HEK293T (cell line): ENCODE results near the gene IGF2BP1.

Source experiments
- CTCF ChIA-PET: fragments of 350-600 bp; formaldehyde crosslinking; extraction: SDS; loops from one replicate; lab custom pipeline; 2021; ENCODE audit warnings: antibody characterized with exemption, inconsistent platforms; lab: Yijun Ruan, JAX
- POLR2A ChIA-PET: fragments of 350-600 bp; formaldehyde crosslinking; extraction: SDS; loops from one replicate; lab custom pipeline; 2020; ENCODE audit warnings: antibody characterized with exemption, inconsistent platforms; lab: Yijun Ruan, JAX
- DNase-seq: peaks from one replicate; pipeline ENCODE4 v3.0.0; 2012; ENCODE audit warnings: mixed read lengths; ENCODE audit errors: extremely low spot score
- ARNT ChIP-seq: fragments of 450-650 bp; IDR thresholded peaks from 2 replicates; pipeline ENCODE4 v1.6.1; 2017; ENCODE audit warnings: mild to moderate bottlenecking
- BHLHE40 ChIP-seq: fragments of 450-650 bp; IDR thresholded peaks from 2 replicates; pipeline ENCODE4 v1.6.1; 2016; ENCODE audit warnings: mild to moderate bottlenecking, moderate library complexity, borderline replicate concordance
- CTBP1 ChIP-seq: fragments of 450-650 bp; IDR thresholded peaks from 2 replicates; pipeline ENCODE4 v1.6.1; 2016; ENCODE audit warnings: borderline replicate concordance
- ELF4 ChIP-seq: fragments of 450-650 bp; IDR thresholded peaks from 2 replicates; pipeline ENCODE4 v1.6.1; 2017; ENCODE audit warnings: antibody characterized with exemption
- FOXA1 ChIP-seq: fragments of 450-650 bp; IDR thresholded peaks from 2 replicates; pipeline ENCODE4 v1.6.1; 2016; ENCODE audit warnings: mild to moderate bottlenecking
- FOXK2 ChIP-seq: fragments of 450-650 bp; IDR thresholded peaks from 2 replicates; pipeline ENCODE4 v1.6.1; 2016; ENCODE audit warnings: mild to moderate bottlenecking
- FOXM1 ChIP-seq: fragments of 450-650 bp; IDR thresholded peaks from 2 replicates; pipeline ENCODE4 v1.6.1; 2017; ENCODE audit warnings: mild to moderate bottlenecking, borderline replicate concordance
- HDGF ChIP-seq: fragments of 450-650 bp; IDR thresholded peaks from 2 replicates; pipeline ENCODE4 v1.6.1; 2017; ENCODE audit warnings: antibody characterized with exemption, borderline replicate concordance
- L3MBTL2 ChIP-seq: fragments of 450-650 bp; conservative IDR thresholded peaks from 2 replicates; pipeline ENCODE4 v1.6.1; 2016; ENCODE audit warnings: mild to moderate bottlenecking
- LEF1 ChIP-seq: fragments of 450-650 bp; IDR thresholded peaks from 2 replicates; pipeline ENCODE4 v1.6.1; 2017; ENCODE audit warnings: mild to moderate bottlenecking, borderline replicate concordance
- NFRKB ChIP-seq: fragments of 450-650 bp; IDR thresholded peaks from 2 replicates; pipeline ENCODE4 v1.6.1; 2016; ENCODE audit warnings: mild to moderate bottlenecking, moderate library complexity
- SP1 ChIP-seq: fragments of 450-650 bp; IDR thresholded peaks from 2 replicates; pipeline ENCODE4 v1.6.1; 2017
- SUZ12 ChIP-seq: fragments of 450-650 bp; IDR thresholded peaks from 2 replicates; pipeline ENCODE4 v1.6.1; 2016; ENCODE audit warnings: mild to moderate bottlenecking
- TARDBP ChIP-seq: fragments of 450-650 bp; IDR thresholded peaks from 2 replicates; pipeline ENCODE4 v1.6.1; 2016
- ZNF384 ChIP-seq: fragments of 450-650 bp; IDR thresholded peaks from 2 replicates; pipeline ENCODE4 v1.6.1; 2016
- TF ChIP-seq, protein P1 (sequence below): fragments of 450-650 bp; IDR thresholded peaks from 2 replicates; pipeline ENCODE4 v1.6.1; 2016

The IGF2BP1 gene

DNA sequence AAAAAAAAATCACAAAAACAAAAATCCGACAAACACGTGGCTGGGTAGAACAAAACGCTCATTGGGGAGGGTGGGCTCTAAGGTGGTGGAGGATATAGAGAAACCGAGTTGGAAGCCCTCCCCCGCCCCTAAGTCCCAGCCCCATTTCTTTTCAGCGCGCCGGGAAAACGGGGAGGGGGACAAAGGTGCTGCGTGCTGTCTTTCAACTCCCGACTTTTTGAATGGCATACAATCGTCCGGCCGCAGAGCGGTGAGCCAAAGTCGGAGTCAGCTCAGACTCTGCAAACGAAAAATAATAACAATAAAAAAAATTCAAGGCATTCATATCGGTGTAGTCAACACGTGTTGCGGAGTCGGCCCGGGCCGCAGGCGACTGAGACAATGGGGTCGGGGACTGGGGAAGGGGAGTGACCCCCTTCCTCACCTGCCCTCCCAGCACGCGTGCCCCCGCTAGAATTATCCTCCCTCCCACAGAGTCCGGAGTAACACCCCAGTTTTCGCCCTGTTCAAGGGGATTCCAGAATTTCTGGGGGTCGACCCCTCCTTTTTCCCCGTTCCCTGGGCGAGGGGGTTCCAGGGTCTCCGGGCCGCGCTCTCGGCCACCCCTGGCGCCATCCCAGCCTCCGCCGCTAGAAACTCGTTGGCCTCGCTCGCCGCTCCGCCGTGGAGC is 1.7 kb upstream of the IGF2BP1 start:
- DNase-seq = no peak
- POLR2A ChIA-PET = interaction anchor here (1.0 to 6.0 kb wide), 14 partner anchors 9 to 346 kb away, joined by 3 to 73 read pairs (median 12); partner anchors contain the start of genes ATP5MC1, GIP, SNF8 and UBE2Z
- CTCF ChIA-PET = interaction anchor here (0.6 to 2.7 kb wide), 3 partner anchors 32 to 232 kb away, joined by 4 to 9 read pairs (median 4); no protein-coding TSS in a partner anchor

DNA sequence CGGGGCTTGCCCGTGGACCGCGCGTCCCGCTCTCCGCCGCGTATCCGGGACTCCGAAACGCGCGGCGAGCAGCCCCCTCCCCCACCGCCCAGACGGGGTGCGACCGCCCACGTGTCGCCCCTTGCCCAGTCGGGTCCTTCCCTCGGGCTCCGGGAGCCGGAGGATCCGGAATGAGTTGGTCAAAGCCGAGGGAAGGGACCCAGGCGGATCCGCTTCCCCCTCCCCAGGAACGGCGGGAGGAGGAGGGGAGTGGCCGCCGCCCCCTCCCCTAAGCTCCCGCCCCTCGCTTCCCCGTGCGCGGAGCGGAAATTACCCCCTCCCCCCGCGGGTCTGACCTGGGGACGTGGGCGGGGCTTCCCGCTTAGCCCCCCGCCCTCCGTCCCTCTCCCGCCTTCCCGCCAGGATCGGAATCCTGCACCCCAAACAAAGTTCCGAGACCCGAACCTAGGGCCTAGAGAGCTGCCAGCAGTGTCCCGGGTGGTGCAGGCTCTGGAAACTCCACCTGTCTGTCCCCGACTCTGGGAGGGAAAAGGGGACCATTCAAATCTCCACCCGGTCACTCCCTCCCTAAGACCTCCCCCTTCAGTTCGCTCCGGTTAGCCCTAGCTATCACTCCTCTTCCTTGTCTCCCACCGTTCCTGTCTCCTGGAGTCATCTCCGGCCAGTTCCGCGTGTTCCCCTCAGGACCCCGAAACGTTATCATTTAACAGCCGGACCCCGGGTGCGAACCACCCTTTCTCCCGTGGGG is 1.0 kb upstream of the IGF2BP1 start:
- ChIA-PET POLR2A (interaction anchor here (0.6 to 6.0 kb wide), 30 partner anchors 8 to 948 kb away, joined by 3 to 73 read pairs (median 5); partner anchors contain the start of genes ATP5MC1, GIP, NFE2L1 and SNF8), CTCF (interaction anchor here (0.9 to 2.7 kb wide), 2 partner anchors 22 to 42 kb away, joined by 5 to 9 read pairs; no protein-coding TSS in a partner anchor)
- TF ChIP-seq ELF4 (no peak), FOXK2 (no peak), SP1 (no peak), FOXM1 (peak; percentile 35; the same call in 1 of the 2 replicates), L3MBTL2 (peak; percentile 54), TARDBP (peak; percentile 67; the same call in 1 of the 2 replicates)
- DNase-seq = peak; percentile 86

More for the DNA sequence above, 1.7 kb upstream of the IGF2BP1 start:
- TF ChIP-seq, protein P1, sequence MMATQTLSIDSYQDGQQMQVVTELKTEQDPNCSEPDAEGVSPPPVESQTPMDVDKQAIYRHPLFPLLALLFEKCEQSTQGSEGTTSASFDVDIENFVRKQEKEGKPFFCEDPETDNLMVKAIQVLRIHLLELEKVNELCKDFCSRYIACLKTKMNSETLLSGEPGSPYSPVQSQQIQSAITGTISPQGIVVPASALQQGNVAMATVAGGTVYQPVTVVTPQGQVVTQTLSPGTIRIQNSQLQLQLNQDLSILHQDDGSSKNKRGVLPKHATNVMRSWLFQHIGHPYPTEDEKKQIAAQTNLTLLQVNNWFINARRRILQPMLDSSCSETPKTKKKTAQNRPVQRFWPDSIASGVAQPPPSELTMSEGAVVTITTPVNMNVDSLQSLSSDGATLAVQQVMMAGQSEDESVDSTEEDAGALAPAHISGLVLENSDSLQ = 0 out of 2 replicates have a peak, but pooled peaks have one; percentile 23
- no peak for TF ChIP-seq SUZ12

DNA sequence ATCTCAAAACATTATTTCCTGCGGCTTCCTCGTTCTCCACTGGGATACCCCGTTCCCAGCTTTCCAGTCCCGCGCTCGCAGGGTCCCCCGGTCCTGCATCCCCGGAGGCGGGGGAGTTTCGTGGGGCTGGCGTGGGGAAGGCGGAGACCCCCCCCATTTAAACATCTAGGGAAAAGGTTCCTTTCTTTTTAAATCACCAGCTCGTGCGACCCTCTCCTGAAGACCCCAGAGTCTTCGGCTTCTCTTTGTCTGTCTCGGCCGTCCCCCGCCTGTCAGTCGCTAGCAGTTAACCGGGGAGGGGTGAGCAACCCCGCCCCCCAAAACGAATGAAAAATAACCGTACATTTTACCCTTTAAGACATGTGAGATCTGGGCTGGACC is 473 bp upstream of the IGF2BP1 start:
- TF ChIP-seq FOXM1 (peak; percentile 53; the same call in 1 of the 2 replicates), HDGF (no peak), ARNT (no peak), NFRKB (no peak)
- TF ChIP-seq, protein P1 = peak; percentile 37
- ChIA-PET CTCF (interaction anchor here (0.9 to 2.7 kb wide), 2 partner anchors 23 to 42 kb away, joined by 5 to 9 read pairs; no protein-coding TSS in a partner anchor), POLR2A (interaction anchor here (0.6 to 6.0 kb wide), 27 partner anchors 8 to 949 kb away, joined by 3 to 73 read pairs (median 6); partner anchors contain the start of genes ATP5MC1, GIP, NFE2L1 and SNF8)

DNA sequence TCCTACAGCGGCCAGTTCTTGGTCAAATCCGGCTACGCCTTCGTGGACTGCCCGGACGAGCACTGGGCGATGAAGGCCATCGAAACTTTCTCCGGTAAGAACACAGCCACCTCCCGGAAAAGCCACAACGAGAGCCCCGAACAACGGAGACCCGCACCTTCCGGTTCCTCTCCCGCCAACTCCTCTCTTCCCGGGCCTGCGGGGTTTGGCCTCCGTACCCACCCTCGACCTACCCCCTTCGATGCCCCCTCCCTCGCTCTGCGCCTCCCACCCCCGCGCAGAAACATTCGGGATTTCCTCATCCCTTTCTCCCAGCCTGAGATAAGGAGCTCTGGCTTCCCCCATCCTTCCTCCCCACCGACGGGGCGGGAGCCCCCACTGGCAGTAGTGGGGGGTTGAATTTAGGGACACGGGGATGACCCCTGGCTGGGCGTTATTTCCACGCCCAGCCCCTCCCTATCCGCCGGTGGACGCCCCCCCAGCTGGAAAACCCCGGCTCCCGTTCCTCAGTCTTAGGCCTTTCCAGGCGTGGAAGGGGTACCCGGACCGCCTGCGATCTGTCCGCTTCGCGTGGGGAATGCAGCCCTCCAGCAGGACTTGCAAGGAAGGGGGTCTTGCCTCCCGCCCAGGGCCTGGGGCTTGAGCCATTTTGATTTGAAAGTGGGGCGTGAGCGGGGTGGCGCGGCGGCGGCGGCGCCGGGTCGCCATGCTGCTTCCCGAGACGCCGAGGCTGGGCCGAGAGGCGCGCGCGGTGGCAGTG is 822 bp downstream of the IGF2BP1 start:
- 0 out of 2 replicates have a peak, but pooled peaks have one; percentile 21 for TF ChIP-seq FOXM1
- TF ChIP-seq L3MBTL2 = peak; percentile 31
- no peak for TF ChIP-seq SUZ12
- ChIA-PET CTCF (interaction anchor here (0.6 kb wide), 1 partner anchor 531 kb away, joined by 3 read pairs; no protein-coding TSS in a partner anchor), POLR2A (interaction anchor here (0.6 to 6.0 kb wide), 12 partner anchors 10 to 416 kb away, joined by 3 to 73 read pairs (median 16); partner anchors contain the start of genes ATP5MC1, GIP, PHB1 and SNF8)
- no peak for DNase-seq

More for the DNA sequence above, 473 bp upstream of the IGF2BP1 start:
- DNase-seq = no peak

DNA sequence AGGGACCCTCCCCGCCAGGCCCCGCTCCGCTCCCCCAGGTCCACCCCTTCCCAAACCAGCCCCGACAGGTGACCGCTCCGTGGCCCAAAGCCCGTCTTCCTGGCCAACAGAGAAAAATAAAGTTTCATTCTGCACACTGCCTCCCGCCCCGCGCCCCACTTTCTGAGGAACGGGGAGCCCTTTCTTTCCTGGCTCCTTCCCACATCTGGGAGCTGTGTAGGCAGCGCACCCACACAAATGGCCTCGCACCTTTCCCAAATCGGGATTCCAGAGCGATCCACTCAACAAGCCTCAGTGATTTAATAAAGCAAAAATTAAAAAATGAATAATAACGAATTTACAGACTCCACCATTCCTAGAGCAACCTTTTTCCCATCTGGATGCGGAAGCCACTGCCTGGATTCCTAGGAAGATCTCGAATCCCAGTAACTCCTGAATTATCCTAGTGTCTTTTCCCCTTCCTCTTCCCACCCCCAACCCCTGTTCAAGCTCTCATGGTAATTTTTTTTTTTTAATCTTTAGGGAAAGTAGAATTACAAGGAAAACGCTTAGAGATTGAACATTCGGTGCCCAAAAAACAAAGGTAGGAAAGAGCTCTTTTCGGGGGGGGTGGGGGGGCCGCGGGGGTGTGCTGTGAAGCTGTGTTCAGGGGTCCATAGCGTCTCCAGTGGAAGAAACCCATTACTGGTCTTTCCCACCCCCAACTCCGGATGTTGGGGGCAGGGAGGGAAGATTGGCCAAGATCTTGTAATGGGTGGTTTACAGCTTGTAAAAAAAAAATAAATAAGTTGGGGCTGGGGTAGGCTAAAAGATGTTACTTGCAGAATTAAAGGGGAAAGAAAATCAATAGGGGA is 1.6 kb downstream of the IGF2BP1 start:
- ChIA-PET CTCF (interaction anchor here (0.6 to 0.8 kb wide), 2 partner anchors 30 to 34 kb away, joined by 3 to 4 read pairs; no protein-coding TSS in a partner anchor), POLR2A (interaction anchor here (0.5 to 6.0 kb wide), 15 partner anchors 9 to 416 kb away, joined by 3 to 73 read pairs (median 4); partner anchors contain the start of genes ATP5MC1, GIP, PHB1 and SNF8)
- no peak for TF ChIP-seq L3MBTL2
- no peak for TF ChIP-seq FOXM1
- TF ChIP-seq NFRKB = no peak
- no peak for TF ChIP-seq LEF1
- TF ChIP-seq, protein P1 = no peak
- DNase-seq = no peak

DNA sequence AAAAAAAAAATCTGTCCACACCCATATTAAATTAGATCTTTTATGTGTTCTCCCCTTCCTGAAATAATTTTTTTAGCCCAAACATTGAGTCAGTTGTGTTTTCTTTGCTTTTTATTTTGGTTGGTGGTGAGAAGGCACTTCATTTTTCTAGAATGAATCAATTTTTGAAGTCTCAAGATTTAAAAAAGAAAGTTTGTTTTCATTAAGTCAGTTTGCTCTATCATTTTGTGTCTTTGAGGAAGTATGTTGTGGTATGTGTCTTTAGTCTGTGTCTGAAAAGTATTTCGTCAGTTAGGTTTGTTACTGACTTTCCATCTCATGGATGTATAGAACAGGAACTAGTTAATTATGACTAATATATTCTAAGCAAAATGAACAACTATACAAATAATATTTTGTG is 3.8 kb downstream of the IGF2BP1 start:
- no peak for DNase-seq
- TF ChIP-seq FOXA1 = no peak
- TF ChIP-seq, protein P1 = no peak
- no peak for TF ChIP-seq FOXM1
- no peak for TF ChIP-seq FOXK2
- no peak for TF ChIP-seq ELF4
- no peak for TF ChIP-seq CTBP1
- no peak for TF ChIP-seq LEF1
- TF ChIP-seq TARDBP = no peak
- no peak for TF ChIP-seq BHLHE40
- TF ChIP-seq SP1 = no peak
- TF ChIP-seq HDGF = no peak
- TF ChIP-seq L3MBTL2 = no peak
- TF ChIP-seq ARNT = no peak
- no peak for TF ChIP-seq SUZ12
- TF ChIP-seq NFRKB = no peak
- TF ChIP-seq ZNF384 = no peak
- POLR2A ChIA-PET = no interaction called here
- CTCF ChIA-PET = interaction anchor here (0.6 to 1.4 kb wide), 3 partner anchors 32 to 360 kb away, joined by 3 to 6 read pairs (median 4); no protein-coding TSS in a partner anchor
